ENCODE measurements around the gene ABLIM2. TPM values are rescaled to one million over a fixed set of nuclear protein-coding genes. Genes with fewer than 3 reads are reported as not detected.

Gene ABLIM2
- total RNA-seq, 2 donors from 2014 or later, result 5.7 to 11.2 TPM

GRCh38 chr4:8005033-8005808 lies 153.4 kb downstream of the ABLIM2 start:
- no peaks in the 10 kb centered on the region for H3K36me3 ChIP-seq

GRCh38 chr4:8004066-8004465 lies 154.5 kb downstream of the ABLIM2 start:
- no peaks in the 10 kb centered on the region for H3K9me3 ChIP-seq
- H3K4me1 ChIP-seq, result no peaks in the 10 kb centered on the region
- no peaks in the 10 kb centered on the region for H3K27me3 ChIP-seq
- H3K36me3 ChIP-seq, result no peaks in the 10 kb centered on the region
- no peak overlapping the region for H3K4me3 ChIP-seq
- H3K27ac ChIP-seq, result no peak overlapping the region
- TF ChIP-seq, protein P1, sequence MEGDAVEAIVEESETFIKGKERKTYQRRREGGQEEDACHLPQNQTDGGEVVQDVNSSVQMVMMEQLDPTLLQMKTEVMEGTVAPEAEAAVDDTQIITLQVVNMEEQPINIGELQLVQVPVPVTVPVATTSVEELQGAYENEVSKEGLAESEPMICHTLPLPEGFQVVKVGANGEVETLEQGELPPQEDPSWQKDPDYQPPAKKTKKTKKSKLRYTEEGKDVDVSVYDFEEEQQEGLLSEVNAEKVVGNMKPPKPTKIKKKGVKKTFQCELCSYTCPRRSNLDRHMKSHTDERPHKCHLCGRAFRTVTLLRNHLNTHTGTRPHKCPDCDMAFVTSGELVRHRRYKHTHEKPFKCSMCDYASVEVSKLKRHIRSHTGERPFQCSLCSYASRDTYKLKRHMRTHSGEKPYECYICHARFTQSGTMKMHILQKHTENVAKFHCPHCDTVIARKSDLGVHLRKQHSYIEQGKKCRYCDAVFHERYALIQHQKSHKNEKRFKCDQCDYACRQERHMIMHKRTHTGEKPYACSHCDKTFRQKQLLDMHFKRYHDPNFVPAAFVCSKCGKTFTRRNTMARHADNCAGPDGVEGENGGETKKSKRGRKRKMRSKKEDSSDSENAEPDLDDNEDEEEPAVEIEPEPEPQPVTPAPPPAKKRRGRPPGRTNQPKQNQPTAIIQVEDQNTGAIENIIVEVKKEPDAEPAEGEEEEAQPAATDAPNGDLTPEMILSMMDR (IDR thresholded peaks at IDR 0.05), result no peak
- DNase-seq (ENCODE audit: low spot score), result no peak

More at GRCh38 chr4:8005033-8005808, 153.4 kb downstream of the ABLIM2 start:
- Histone ChIP-seq H3K9me3 (no peaks in the 10 kb centered on the region), H3K27ac (no peak overlapping the region), H3K27me3 (no peaks in the 10 kb centered on the region), H3K4me1 (no peaks in the 10 kb centered on the region), H3K4me3 (no peak overlapping the region)
- DNase-seq (ENCODE audit: low spot score), result no peak
- TF ChIP-seq, protein P1 (IDR thresholded peaks at IDR 0.05), result no peak

DNA sequence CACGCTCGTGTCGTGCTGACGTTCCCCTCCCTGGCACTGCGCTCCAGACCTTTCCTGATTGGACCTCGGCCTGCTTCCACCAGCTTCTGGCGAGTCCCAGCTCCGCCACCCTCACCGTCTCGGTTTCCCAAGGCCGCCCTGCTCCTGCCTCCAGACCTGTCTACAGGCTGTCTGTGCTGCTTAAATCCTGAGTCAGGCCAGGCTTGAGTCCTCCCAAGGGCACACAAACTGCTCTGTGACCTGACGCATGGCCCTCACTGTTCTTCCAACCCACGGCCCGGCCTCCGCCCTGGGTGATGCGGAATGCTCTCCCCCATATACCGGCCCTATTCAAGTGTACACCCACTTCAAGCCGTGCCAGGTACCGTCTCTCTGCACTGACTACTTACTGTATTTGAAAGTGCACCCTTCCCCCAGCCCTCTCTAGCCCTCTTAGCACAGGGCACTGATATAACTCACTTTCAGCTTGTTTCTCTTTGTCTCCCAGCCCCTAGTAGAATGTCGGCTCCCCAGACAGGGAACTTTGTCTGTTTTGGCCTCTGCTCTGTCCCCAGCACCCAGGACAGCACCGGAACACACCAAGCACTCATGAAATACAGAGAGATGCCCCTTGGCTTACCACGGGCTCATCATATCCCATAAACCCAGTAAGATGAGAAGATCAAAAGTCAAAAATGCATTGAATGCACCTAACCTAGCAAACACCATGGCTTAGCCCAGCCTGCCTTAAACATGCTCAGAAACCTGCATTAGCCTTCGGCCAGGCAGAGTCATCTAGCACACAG lies 155.9 kb downstream of the ABLIM2 start:
- TF ChIP-seq, protein P1 (IDR thresholded peaks at IDR 0.05), result no peak
- DNase-seq (ENCODE audit: low spot score), result no peak

DNA sequence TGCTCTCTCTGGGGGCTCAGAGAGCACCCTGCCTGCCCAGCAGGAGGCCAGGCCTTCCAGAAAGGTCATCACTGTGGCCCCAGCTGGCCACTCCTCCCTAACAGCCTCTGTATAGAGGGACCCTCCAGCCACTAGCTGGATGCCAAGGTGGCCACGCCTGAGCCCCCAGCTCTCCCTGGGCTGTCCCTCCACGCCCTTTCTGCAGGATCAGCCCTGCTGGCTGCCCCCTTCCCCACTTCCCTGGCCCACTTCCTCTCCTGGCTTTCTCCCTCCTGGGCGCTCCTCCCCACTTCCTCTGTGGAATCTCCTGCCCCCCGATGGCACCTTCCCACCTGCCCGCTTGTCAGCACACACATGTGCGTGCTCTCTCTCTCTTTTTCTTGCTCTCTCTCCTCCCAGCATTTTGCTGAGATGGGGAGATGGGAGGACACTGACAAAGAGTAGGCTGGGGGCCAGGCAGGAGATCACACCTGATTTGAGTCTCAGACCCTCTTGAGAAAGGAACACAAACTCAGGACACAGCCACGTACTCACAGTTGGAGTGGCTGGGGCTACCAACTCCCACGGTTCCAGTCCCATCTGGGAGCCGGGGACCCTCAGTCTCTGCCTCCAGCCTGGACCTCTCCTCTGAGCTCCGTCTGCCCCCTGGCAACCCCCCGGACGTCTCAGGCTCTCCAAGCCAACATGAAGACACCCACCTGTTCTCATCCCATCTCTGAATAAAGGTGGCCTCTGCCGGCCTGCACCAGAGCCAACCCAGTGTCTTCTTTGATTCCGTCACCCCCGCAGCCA lies 156.9 kb downstream of the ABLIM2 start:
- Histone ChIP-seq H3K4me3 (no peak overlapping the region), H3K27ac (no peak overlapping the region), H3K4me1 (no peaks in the 10 kb centered on the region), H3K9me3 (no peaks in the 10 kb centered on the region), H3K27me3 (no peaks in the 10 kb centered on the region), H3K36me3 (no peaks in the 10 kb centered on the region)
- TF ChIP-seq, protein P1 (IDR thresholded peaks at IDR 0.05), result no peak
- no peak for DNase-seq (ENCODE audit: low spot score)

More for the DNA sequence above, 155.9 kb downstream of the ABLIM2 start:
- Histone ChIP-seq H3K36me3 (no peaks in the 10 kb centered on the region), H3K27ac (no peak overlapping the region), H3K4me1 (no peaks in the 10 kb centered on the region), H3K9me3 (no peaks in the 10 kb centered on the region), H3K27me3 (no peaks in the 10 kb centered on the region), H3K4me3 (no peak overlapping the region)

DNA sequence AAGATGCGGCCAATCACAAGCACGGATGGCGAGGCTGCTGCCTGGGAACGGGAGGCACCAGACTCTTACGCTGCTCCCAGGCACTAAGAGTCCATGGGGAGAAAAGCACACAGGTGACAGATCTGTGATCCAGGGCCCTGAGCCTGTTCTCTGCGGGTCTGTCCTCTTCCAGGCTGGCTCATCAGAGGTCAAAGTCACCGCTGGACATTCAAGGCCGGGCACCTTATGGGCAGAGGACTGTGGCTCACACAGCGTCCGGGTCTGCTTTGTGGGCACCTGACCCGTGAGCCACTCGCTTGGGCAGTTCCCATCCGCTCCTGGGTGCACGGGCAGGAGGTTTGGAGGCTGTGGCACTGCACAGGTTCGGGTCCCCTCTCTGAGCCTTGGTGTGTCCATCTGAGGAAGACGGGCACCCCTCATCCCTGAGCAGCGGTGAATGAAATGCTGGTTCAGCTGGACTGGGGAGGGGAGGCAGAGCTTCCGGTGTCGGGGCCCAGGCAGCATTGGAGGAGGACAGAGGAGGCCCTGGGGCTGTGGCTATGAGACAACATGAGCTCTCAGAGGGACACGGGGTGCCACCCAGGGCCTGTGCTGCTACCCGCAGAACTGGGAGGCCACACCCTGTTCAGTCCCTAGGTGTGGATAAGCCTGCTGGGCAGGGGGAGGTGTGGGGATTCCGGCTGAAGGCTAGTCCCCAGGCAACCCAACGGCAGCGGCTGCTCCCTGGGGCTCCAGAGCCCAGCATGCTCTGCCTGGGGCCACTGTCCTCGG lies 157.7 kb downstream of the ABLIM2 start:
- H3K27ac ChIP-seq, result no peak overlapping the region
- no peaks in the 10 kb centered on the region for H3K4me1 ChIP-seq
- DNase-seq (ENCODE audit: low spot score), result no peak
- TF ChIP-seq, protein P1 (IDR thresholded peaks at IDR 0.05), result no peak
- H3K4me3 ChIP-seq, result no peak overlapping the region
- H3K9me3 ChIP-seq, result no peaks in the 10 kb centered on the region
- no peaks in the 10 kb centered on the region for H3K27me3 ChIP-seq
- H3K36me3 ChIP-seq, result no peaks in the 10 kb centered on the region
